Measurements from ENCODE around the gene MBD5.

DNA sequence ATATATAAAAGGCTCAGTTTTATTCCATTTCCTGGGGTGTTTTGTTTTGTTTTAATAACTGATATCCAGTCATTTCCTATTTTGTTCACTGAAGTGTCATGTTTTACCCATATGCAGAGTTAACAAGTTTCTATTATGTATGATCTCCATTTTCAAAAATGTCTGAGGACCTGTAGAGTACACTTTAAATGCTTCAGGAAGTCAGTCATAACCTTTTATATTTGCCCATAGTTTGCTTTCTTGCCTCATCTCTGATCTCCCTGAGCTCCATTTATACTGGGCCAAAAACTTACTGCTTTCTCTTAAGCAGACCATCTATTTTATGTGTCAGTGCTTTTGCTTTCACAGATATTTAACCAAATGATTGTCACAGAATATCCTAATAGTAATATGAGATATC, 278.7 kb downstream of the MBD5 start:
- TF ChIP-seq CTCF (IDR thresholded peaks at IDR 0.05) (no peak), POLR2A (IDR thresholded peaks at IDR 0.05) (no peak)
